ENCODE data around the gene ASB16.
"Not testable (repeated sequence)": the region's sequence is repeated elsewhere in the genome, so short reads cannot be mapped to it uniquely, and the experiment has no call there.

Gene ASB16

GRCh38 chr17:44170499-44171201 lies at the start of gene ASB16:
ASB16 (plus strand) TSS chr17:44170704; CDS start chr17:44170790, 86 bp downstream.
- DNase-seq: no peak

- no peak for DNase-seq
These were observed 49.5 kb upstream of the ASB16 start for GRCh38 chr17:44120851-44121605.

GRCh38 chr17:44121997-44122815 lies 48.3 kb upstream of the ASB16 start:
- DNase-seq: no peak

GRCh38 chr17:44122816-44123355 lies 47.6 kb upstream of the ASB16 start:
- peak; percentile 42 for DNase-seq

GRCh38 chr17:44123356-44124117 lies 47.0 kb upstream of the ASB16 start, which contains the start of gene HDAC5:
HDAC5 (minus strand) TSS chr17:44123641; CDS start chr17:44117515, 6,126 bp downstream.
- DNase-seq: peak; percentile 96

GRCh38 chr17:44124118-44124438 lies 46.4 kb upstream of the ASB16 start:
- DNase-seq: no peak

GRCh38 chr17:44128383-44128782 lies 42.1 kb upstream of the ASB16 start:
- no peak for DNase-seq

GRCh38 chr17:44130693-44131349 lies 39.7 kb upstream of the ASB16 start:
- no peak for DNase-seq

- DNase-seq: not testable (repeated sequence)
These were observed 39.1 kb upstream of the ASB16 start for GRCh38 chr17:44131372-44131771.

- no peak for DNase-seq
These were observed 38.2 kb upstream of the ASB16 start for GRCh38 chr17:44132275-44132821.

- DNase-seq: no peak
These were observed 36.5 kb upstream of the ASB16 start for GRCh38 chr17:44133918-44134476.

- DNase-seq: no peak
These were observed 35.5 kb upstream of the ASB16 start for GRCh38 chr17:44134752-44135568.

GRCh38 chr17:44137891-44138709 lies 32.4 kb upstream of the ASB16 start:
- DNase-seq: no peak

GRCh38 chr17:44143921-44144320 lies 26.6 kb upstream of the ASB16 start:
- DNase-seq: not testable (repeated sequence)

- no peak for DNase-seq
These were observed 25.4 kb upstream of the ASB16 start for GRCh38 chr17:44144966-44145739.

GRCh38 chr17:44146375-44147346 lies 23.8 kb upstream of the ASB16 start:
- no peak for DNase-seq

- no peak for DNase-seq
These were observed 22.7 kb upstream of the ASB16 start for GRCh38 chr17:44147812-44148211.

All from midbrain (tissue), 1 donor.